IgD-negative memory B cell (primary cell): ENCODE measurements around the gene ARMC12. TPM values are rescaled to one million over a fixed set of nuclear protein-coding genes. Genes with fewer than 3 reads are reported as not detected.

Experiments used
- H3K27ac Mint-ChIP-seq, 3 donors: one replicate each; pipeline ENCODE4 v1.8.0; 2020 to 2022; ENCODE audit warnings: mild to moderate bottlenecking in 3 of 3, mixed read lengths in 3 of 3, moderate library complexity in 1 of 3
- H3K27me3 Mint-ChIP-seq: one replicate; pipeline ENCODE4 v1.8.0; 2021; ENCODE audit warnings: mixed read lengths
- H3K36me3 Mint-ChIP-seq: one replicate; pipeline ENCODE4 v1.8.0; 2020; ENCODE audit warnings: mild to moderate bottlenecking, mixed read lengths
- H3K4me1 Mint-ChIP-seq, 3 donors: one replicate each; pipeline ENCODE4 v1.8.0; 2020 to 2022; ENCODE audit warnings: mixed read lengths in 3 of 3, mild to moderate bottlenecking in 1 of 3
- H3K4me3 Mint-ChIP-seq, 4 donors: one replicate each; pipeline ENCODE4 v1.8.0; 2020 to 2022; ENCODE audit warnings: mild to moderate bottlenecking in 4 of 4, mixed read lengths in 4 of 4, moderate library complexity in 3 of 4
- H3K9me3 Mint-ChIP-seq, 3 donors: one replicate each; pipeline ENCODE4 v1.8.0; 2020 to 2021; ENCODE audit warnings: mixed read lengths in 3 of 3, mild to moderate bottlenecking in 1 of 3
- polyA plus RNA-seq: library from polyadenylated mRNA; unstranded; fragments of 300-500 nt; fragmentation: Illumina TruSeq; gene quantifications from one replicate; pipeline ENCODE4 v1.2.3, GENCODE V29; 2021

ARMC12 gene
- polyA plus RNA-seq, 1 donor from 2014 or later, result 0.39 TPM

GRCh38 chr6:35736253-35736894 lies 458 bp upstream of the ARMC12 start:
- peaks cover 20 to 27% (median 22%) of the 10 kb centered on the region in 3 donors for H3K4me1 Mint-ChIP-seq
- H3K27me3 Mint-ChIP-seq, result no peaks in the 10 kb centered on the region
- H3K9me3 Mint-ChIP-seq, result no peaks in the 10 kb centered on the region
- peak overlapping the region; percentile 43 to 93 (median 73) for H3K27ac Mint-ChIP-seq
- H3K36me3 Mint-ChIP-seq, result no peaks in the 10 kb centered on the region
- peak overlapping the region in 3 of 4 donors; percentile 9 to 80 (median 65) for H3K4me3 Mint-ChIP-seq

GRCh38 chr6:35737413-35738211 lies 780 bp downstream of the ARMC12 start:
- no peaks in the 10 kb centered on the region for H3K27me3 Mint-ChIP-seq
- H3K4me1 Mint-ChIP-seq, result peaks cover 13 to 21% (median 16%) of the 10 kb centered on the region in 3 donors
- no peaks in the 10 kb centered on the region for H3K9me3 Mint-ChIP-seq
- peaks cover 1% of the 10 kb centered on the region for H3K36me3 Mint-ChIP-seq
- peak overlapping the region in 2 of 4 donors; percentile 54 to 88 for H3K4me3 Mint-ChIP-seq
- H3K27ac Mint-ChIP-seq, result peak overlapping the region in 2 of 3 donors; percentile 20 to 76

- Mint-ChIP-seq H3K27me3 (no peaks in the 10 kb centered on the region), H3K36me3 (peaks cover 2% of the 10 kb centered on the region), H3K4me3 (no peak overlapping the region), H3K4me1 (peaks cover 12 to 16% (median 13%) of the 10 kb centered on the region in 3 donors), H3K27ac (peak overlapping the region in 1 of 3 donors; percentile 43), H3K9me3 (no peaks in the 10 kb centered on the region)
These were observed 3.1 kb downstream of the ARMC12 start for GRCh38 chr6:35739645-35740524.

- Mint-ChIP-seq H3K9me3 (peaks cover 3 to 4% (median 4%) of the 10 kb centered on the region in 3 donors), H3K4me3 (peak overlapping the region in 1 of 4 donors; percentile 41), H3K27me3 (no peaks in the 10 kb centered on the region), H3K36me3 (peaks cover 4% of the 10 kb centered on the region), H3K4me1 (peaks cover 0 to 2% (median 0%) of the 10 kb centered on the region in 3 donors), H3K27ac (peak overlapping the region in 1 of 3 donors; percentile 15)
These were observed 6.0 kb downstream of the ARMC12 start for GRCh38 chr6:35742842-35743241.

GRCh38 chr6:35745509-35745908 lies 8.7 kb downstream of the ARMC12 start:
- Mint-ChIP-seq H3K9me3 (peaks cover 4 to 7% (median 7%) of the 10 kb centered on the region in 3 donors), H3K36me3 (peaks cover 5% of the 10 kb centered on the region), H3K4me3 (no peak overlapping the region), H3K27ac (no peak overlapping the region), H3K27me3 (no peaks in the 10 kb centered on the region), H3K4me1 (no peaks in the 10 kb centered on the region)

- H3K4me1 Mint-ChIP-seq, result no peaks in the 10 kb centered on the region
These were observed 9.7 kb downstream of the ARMC12 start for GRCh38 chr6:35746516-35746915.

GRCh38 chr6:35747877-35748276 lies 11.0 kb downstream of the ARMC12 start:
- H3K9me3 Mint-ChIP-seq, result peaks cover 4 to 7% (median 7%) of the 10 kb centered on the region in 3 donors
- H3K4me1 Mint-ChIP-seq, result no peaks in the 10 kb centered on the region
- H3K36me3 Mint-ChIP-seq, result peaks cover 3% of the 10 kb centered on the region
- no peak overlapping the region for H3K4me3 Mint-ChIP-seq
- no peak overlapping the region for H3K27ac Mint-ChIP-seq
- no peaks in the 10 kb centered on the region for H3K27me3 Mint-ChIP-seq

More at GRCh38 chr6:35746516-35746915, 9.7 kb downstream of the ARMC12 start:
- Mint-ChIP-seq H3K9me3 (peaks cover 4 to 7% (median 7%) of the 10 kb centered on the region in 3 donors), H3K27me3 (no peaks in the 10 kb centered on the region), H3K4me3 (no peak overlapping the region), H3K27ac (no peak overlapping the region), H3K36me3 (peaks cover 5% of the 10 kb centered on the region)

GRCh38 chr6:35750557-35750956 lies 13.7 kb downstream of the ARMC12 start:
- Mint-ChIP-seq H3K9me3 (peaks cover 4 to 7% (median 7%) of the 10 kb centered on the region in 3 donors), H3K27ac (no peak overlapping the region), H3K4me1 (peaks cover 0 to 2% (median 0%) of the 10 kb centered on the region in 3 donors), H3K36me3 (peaks cover 3% of the 10 kb centered on the region), H3K4me3 (no peak overlapping the region), H3K27me3 (no peaks in the 10 kb centered on the region)

GRCh38 chr6:35751594-35751993 lies 14.8 kb downstream of the ARMC12 start:
- Mint-ChIP-seq H3K36me3 (peaks cover 3% of the 10 kb centered on the region), H3K27ac (no peak overlapping the region), H3K4me3 (no peak overlapping the region), H3K27me3 (no peaks in the 10 kb centered on the region), H3K4me1 (peaks cover 0 to 2% (median 0%) of the 10 kb centered on the region in 3 donors), H3K9me3 (peaks cover 4 to 7% (median 7%) of the 10 kb centered on the region in 3 donors)

- Mint-ChIP-seq H3K4me3 (peak overlapping the region in 1 of 4 donors; percentile 8), H3K36me3 (peaks cover 3% of the 10 kb centered on the region), H3K4me1 (peaks cover 0 to 2% (median 0%) of the 10 kb centered on the region in 3 donors), H3K9me3 (peaks cover 1 to 7% (median 7%) of the 10 kb centered on the region in 3 donors), H3K27me3 (peaks cover under 1% of the 10 kb centered on the region), H3K27ac (peak overlapping the region in 1 of 3 donors; percentile 73)
These were observed 15.5 kb downstream of the ARMC12 start for GRCh38 chr6:35752330-35752729.

GRCh38 chr6:35754452-35755277 lies 17.8 kb downstream of the ARMC12 start:
- Mint-ChIP-seq H3K4me3 (no peak overlapping the region), H3K27me3 (peaks cover 3% of the 10 kb centered on the region), H3K9me3 (peaks cover 0 to 3% (median 0%) of the 10 kb centered on the region in 3 donors), H3K27ac (no peak overlapping the region), H3K4me1 (peaks cover 10 to 12% (median 12%) of the 10 kb centered on the region in 3 donors), H3K36me3 (no peaks in the 10 kb centered on the region)

GRCh38 chr6:35755278-35755924 lies 18.6 kb downstream of the ARMC12 start:
- H3K27ac Mint-ChIP-seq, result no peak overlapping the region
- H3K27me3 Mint-ChIP-seq, result peaks cover 6% of the 10 kb centered on the region
- no peaks in the 10 kb centered on the region for H3K36me3 Mint-ChIP-seq
- H3K4me1 Mint-ChIP-seq, result peaks cover 12 to 16% (median 13%) of the 10 kb centered on the region in 3 donors
- H3K9me3 Mint-ChIP-seq, result peaks cover 0 to 7% (median 5%) of the 10 kb centered on the region in 3 donors
- H3K4me3 Mint-ChIP-seq, result no peak overlapping the region

- Mint-ChIP-seq H3K27me3 (peaks cover 16% of the 10 kb centered on the region), H3K36me3 (no peaks in the 10 kb centered on the region), H3K9me3 (peaks cover 0 to 10% (median 7%) of the 10 kb centered on the region in 3 donors), H3K27ac (no peak overlapping the region), H3K4me1 (peaks cover 14 to 19% (median 15%) of the 10 kb centered on the region in 3 donors), H3K4me3 (peak overlapping the region in 2 of 4 donors; percentile 24 to 65)
These were observed 20.8 kb downstream of the ARMC12 start for GRCh38 chr6:35757456-35758123.
